IgD-negative memory B cell (primary cell): ENCODE data around the gene TMC3. TPM values are rescaled to one million over a fixed set of nuclear protein-coding genes. Genes with fewer than 3 reads are reported as not detected.
"Not testable (repeated sequence)": the region's sequence is repeated elsewhere in the genome, so short reads cannot be mapped to it uniquely, and the experiment has no call there.

ENCODE experiments used
- H3K27ac Mint-ChIP-seq, 3 donors: one replicate each; pipeline ENCODE4 v1.8.0; 2020 to 2022; ENCODE audit warnings: mild to moderate bottlenecking in 3 of 3, mixed read lengths in 3 of 3, moderate library complexity in 1 of 3
- H3K27me3 Mint-ChIP-seq: one replicate; pipeline ENCODE4 v1.8.0; 2021; ENCODE audit warnings: mixed read lengths
- H3K36me3 Mint-ChIP-seq: one replicate; pipeline ENCODE4 v1.8.0; 2020; ENCODE audit warnings: mild to moderate bottlenecking, mixed read lengths
- H3K4me1 Mint-ChIP-seq, 3 donors: one replicate each; pipeline ENCODE4 v1.8.0; 2020 to 2022; ENCODE audit warnings: mixed read lengths in 3 of 3, mild to moderate bottlenecking in 1 of 3
- H3K4me3 Mint-ChIP-seq, 4 donors: one replicate each; pipeline ENCODE4 v1.8.0; 2020 to 2022; ENCODE audit warnings: mild to moderate bottlenecking in 4 of 4, mixed read lengths in 4 of 4, moderate library complexity in 3 of 4
- H3K9me3 Mint-ChIP-seq, 3 donors: one replicate each; pipeline ENCODE4 v1.8.0; 2020 to 2021; ENCODE audit warnings: mixed read lengths in 3 of 3, mild to moderate bottlenecking in 1 of 3
- polyA plus RNA-seq: library from polyadenylated mRNA; unstranded; fragments of 300-500 nt; fragmentation: Illumina TruSeq; gene quantifications from one replicate; pipeline ENCODE4 v1.2.3, GENCODE V29; 2021

Gene TMC3
- 0.04 TPM for polyA plus RNA-seq

- Mint-ChIP-seq H3K27me3 (peaks cover 4% of the 10 kb centered on the region), H3K4me1 (no peaks in the 10 kb centered on the region), H3K9me3 (no peaks in the 10 kb centered on the region), H3K4me3 (no peak within 1 kb of the TSS), H3K27ac (no peak within 1 kb of the TSS), H3K36me3 (peaks cover 3% of the 10 kb centered on the region)
Observed at GRCh38 chr15:81373775-81374395, at the start of gene TMC3. Gene TMC3, minus strand, starts transcription at chr15:81374213. Its CDS starts 136 bp downstream, at chr15:81374077.

GRCh38 chr15:81421461-81421860 is 47.4 kb upstream of the TMC3 start:
- H3K27ac Mint-ChIP-seq: no peak overlapping the region
- H3K4me3 Mint-ChIP-seq: no peak overlapping the region
- H3K27me3 Mint-ChIP-seq: peaks cover 3% of the 10 kb centered on the region
- H3K36me3 Mint-ChIP-seq: no peaks in the 10 kb centered on the region
- H3K4me1 Mint-ChIP-seq: no peaks in the 10 kb centered on the region
- no peaks in the 10 kb centered on the region for H3K9me3 Mint-ChIP-seq

DNA sequence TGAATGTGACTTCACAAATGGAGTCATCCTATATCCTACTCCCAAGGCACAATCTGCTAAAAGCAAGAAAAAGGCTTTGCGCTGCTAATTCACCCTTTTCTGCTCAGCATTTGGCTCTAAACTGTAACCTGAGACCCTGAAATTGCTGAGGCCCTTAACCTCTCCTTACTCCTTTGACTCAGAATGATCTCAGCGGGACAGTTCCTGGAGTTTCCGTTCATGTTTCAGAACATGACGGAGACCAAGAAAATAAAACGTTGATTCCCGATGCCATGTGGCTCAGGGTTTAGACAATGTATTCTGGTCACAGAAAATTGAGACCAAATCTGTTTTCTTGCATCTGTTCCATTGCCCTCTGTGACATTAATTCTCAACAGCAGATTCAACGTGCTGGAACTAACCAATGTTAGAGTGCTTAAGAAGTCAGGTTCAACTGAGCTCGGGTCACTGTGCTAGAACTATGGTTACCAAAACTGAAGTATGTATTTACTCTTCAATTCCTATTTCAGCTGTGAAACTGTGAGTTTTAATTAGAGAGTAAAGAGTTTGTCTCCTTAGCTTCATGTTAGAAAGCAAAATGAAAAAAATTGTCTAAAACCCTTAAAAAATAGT is 45.4 kb upstream of the TMC3 start:
- Mint-ChIP-seq H3K36me3 (no peaks in the 10 kb centered on the region), H3K27ac (no peak overlapping the region), H3K4me3 (no peak overlapping the region), H3K27me3 (no peaks in the 10 kb centered on the region), H3K9me3 (no peaks in the 10 kb centered on the region), H3K4me1 (no peaks in the 10 kb centered on the region)

DNA sequence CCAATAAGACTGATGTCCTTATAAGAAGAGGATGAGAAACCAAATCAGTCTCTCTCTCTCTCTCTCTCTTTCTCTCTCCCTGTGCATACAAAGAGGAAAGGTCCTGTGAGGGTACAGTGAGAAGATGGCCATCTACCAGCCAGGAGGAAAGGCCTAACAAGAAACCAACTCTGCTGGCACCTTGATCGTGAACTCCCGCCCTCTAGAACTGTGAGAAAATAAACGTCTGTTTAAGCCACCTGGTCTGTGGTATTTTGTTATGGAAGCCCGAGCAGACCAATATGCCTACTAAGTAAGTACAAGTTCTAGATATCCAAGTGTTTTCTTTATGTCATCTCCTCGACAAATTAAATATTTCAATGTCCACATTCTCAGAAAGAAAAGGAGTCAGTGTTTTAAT is 44.9 kb upstream of the TMC3 start:
- Mint-ChIP-seq H3K36me3 (no peaks in the 10 kb centered on the region), H3K4me3 (no peak overlapping the region), H3K27ac (no peak overlapping the region), H3K27me3 (no peaks in the 10 kb centered on the region), H3K9me3 (peaks cover 0 to 2% (median 0%) of the 10 kb centered on the region in 3 donors), H3K4me1 (no peaks in the 10 kb centered on the region)

DNA sequence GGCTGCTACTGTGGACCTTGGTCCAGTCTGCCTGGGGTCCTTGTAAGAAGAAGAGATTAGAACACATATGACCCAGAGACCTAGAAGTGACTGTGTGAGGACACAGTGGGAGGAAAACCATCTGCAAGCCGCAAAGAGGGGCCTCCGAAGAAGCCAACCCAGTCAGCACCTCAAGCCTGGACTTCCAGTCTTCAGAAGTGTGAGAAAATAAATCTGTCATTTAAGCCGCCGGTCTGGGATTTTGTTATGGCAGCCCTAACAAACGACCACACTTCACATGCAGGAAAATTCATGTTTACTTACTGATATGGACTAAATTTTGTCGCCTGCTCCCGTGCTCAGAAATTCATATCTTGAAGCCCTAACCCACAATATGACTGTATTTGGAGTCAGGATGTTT is 44.4 kb upstream of the TMC3 start:
- no peak overlapping the region for H3K4me3 Mint-ChIP-seq
- peaks cover 3% of the 10 kb centered on the region for H3K27me3 Mint-ChIP-seq
- H3K9me3 Mint-ChIP-seq: peaks cover 0 to 2% (median 0%) of the 10 kb centered on the region in 3 donors
- H3K4me1 Mint-ChIP-seq: no peaks in the 10 kb centered on the region
- H3K27ac Mint-ChIP-seq: no peak overlapping the region
- peaks cover under 1% of the 10 kb centered on the region for H3K36me3 Mint-ChIP-seq

DNA sequence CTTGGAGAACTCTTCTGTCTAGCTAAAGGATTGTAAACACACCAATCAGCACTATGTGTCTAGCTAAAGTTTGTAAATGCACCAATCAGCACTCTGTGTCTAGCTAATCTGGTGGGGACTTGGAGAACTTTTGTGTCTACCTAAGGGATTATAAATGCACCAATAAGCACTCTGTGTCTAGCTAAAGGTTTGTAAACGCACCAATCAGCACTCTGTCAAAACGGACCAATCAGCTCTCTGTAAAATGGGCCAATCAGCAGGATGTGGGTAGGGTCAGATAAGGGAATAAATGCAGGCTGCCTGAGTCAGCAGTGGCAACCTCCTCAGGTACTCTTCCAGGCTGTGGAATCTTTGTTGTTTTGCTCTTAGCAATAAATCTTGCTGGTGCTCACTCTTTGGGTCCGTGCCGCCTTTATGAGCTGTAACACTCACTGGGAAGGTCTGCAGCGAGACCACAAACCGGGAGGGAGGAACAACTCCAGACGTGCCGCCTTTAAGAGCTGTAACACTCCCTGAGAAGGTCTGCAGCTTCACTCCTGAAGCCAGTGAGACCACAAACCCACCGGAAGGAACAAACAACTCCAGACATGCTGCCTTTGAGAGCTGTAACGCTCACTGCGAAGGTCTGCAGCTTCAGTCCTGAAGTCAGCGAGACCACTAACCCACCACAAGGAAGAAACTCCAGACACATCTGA is 40.4 kb upstream of the TMC3 start:
- H3K4me1 Mint-ChIP-seq, H3K36me3 Mint-ChIP-seq, H3K27ac Mint-ChIP-seq, H3K27me3 Mint-ChIP-seq, H3K9me3 Mint-ChIP-seq: not testable (repeated sequence)
- H3K4me3 Mint-ChIP-seq: peak overlapping the region in 1 of 4 donors; percentile 39

- Mint-ChIP-seq H3K27ac (no peak overlapping the region), H3K4me1 (peaks cover 0 to 4% (median 0%) of the 10 kb centered on the region in 3 donors), H3K27me3 (peaks cover 7% of the 10 kb centered on the region), H3K36me3 (peaks cover 2% of the 10 kb centered on the region), H3K9me3 (peaks cover 0 to 3% (median 0%) of the 10 kb centered on the region in 3 donors), H3K4me3 (no peak overlapping the region)
Observed at GRCh38 chr15:81413851-81414250, 39.8 kb upstream of the TMC3 start.

GRCh38 chr15:81411969-81412633 is 38.1 kb upstream of the TMC3 start:
- Mint-ChIP-seq H3K27ac (no peak overlapping the region), H3K9me3 (peaks cover 0 to 3% (median 0%) of the 10 kb centered on the region in 3 donors)

GRCh38 chr15:81411051-81411450 is 37.0 kb upstream of the TMC3 start:
- H3K36me3 Mint-ChIP-seq: peaks cover 2% of the 10 kb centered on the region
- no peak overlapping the region for H3K4me3 Mint-ChIP-seq
- peaks cover 0 to 4% (median 0%) of the 10 kb centered on the region in 3 donors for H3K4me1 Mint-ChIP-seq
- no peak overlapping the region for H3K27ac Mint-ChIP-seq
- peaks cover 8% of the 10 kb centered on the region for H3K27me3 Mint-ChIP-seq
- H3K9me3 Mint-ChIP-seq: peaks cover 0 to 3% (median 0%) of the 10 kb centered on the region in 3 donors

More at GRCh38 chr15:81411969-81412633, 38.1 kb upstream of the TMC3 start:
- Mint-ChIP-seq H3K27me3 (peaks cover 8% of the 10 kb centered on the region), H3K4me3 (no peak overlapping the region), H3K4me1 (peaks cover 0 to 4% (median 0%) of the 10 kb centered on the region in 3 donors), H3K36me3 (peaks cover 2% of the 10 kb centered on the region)

DNA sequence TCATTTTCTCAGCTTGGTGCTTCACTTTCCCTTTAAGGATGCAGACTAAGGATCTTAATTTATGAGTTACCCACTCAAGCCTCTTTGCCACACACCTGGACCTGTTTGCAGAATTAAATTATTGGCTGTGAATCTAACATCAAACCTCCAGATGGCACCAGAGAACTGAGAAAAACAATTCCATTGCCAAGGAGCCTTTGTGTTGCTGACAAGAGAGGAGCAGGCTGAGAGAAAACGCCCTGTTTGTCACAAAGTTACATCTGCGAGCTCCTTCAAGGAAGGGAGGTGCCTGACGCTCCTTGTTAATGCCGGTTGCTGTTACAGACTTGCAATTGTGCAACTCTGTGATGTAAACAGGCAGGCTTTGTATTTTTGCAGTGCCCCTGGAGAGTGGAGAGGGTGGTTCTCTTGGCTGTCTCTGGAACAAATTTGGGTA is 36.3 kb upstream of the TMC3 start:
- H3K27me3 Mint-ChIP-seq: peaks cover 8% of the 10 kb centered on the region
- peaks cover 2% of the 10 kb centered on the region for H3K36me3 Mint-ChIP-seq
- H3K27ac Mint-ChIP-seq: no peak overlapping the region
- H3K4me3 Mint-ChIP-seq: no peak overlapping the region
- peaks cover 0 to 4% (median 0%) of the 10 kb centered on the region in 3 donors for H3K4me1 Mint-ChIP-seq
- peaks cover 0 to 3% (median 0%) of the 10 kb centered on the region in 3 donors for H3K9me3 Mint-ChIP-seq

GRCh38 chr15:81407718-81408117 is 33.7 kb upstream of the TMC3 start:
- Mint-ChIP-seq H3K27ac (no peak overlapping the region), H3K4me1 (peaks cover 0 to 4% (median 0%) of the 10 kb centered on the region in 3 donors), H3K27me3 (peaks cover 5% of the 10 kb centered on the region), H3K36me3 (peaks cover 3% of the 10 kb centered on the region), H3K4me3 (no peak overlapping the region), H3K9me3 (peaks cover 0 to 2% (median 0%) of the 10 kb centered on the region in 3 donors)

DNA sequence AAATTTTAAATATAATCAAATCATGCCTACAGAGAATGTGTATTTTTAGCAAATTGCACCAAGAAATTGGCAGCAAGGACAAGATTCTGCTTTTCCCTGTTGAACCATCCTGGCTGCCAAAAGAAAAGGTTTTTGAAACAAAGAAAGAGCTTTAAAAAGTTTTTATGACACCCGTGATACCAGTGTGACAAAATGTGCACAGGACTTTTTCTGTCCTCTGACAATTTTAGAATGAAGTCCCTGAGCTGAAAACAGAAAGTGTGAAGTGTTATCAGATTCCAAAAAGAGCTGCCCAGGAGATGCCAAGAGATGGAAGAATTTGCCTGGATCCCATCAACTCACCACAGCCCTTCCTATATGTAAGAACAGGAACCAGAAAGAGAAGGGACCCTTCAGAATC is 33.2 kb upstream of the TMC3 start:
- H3K27ac Mint-ChIP-seq: no peak overlapping the region
- H3K27me3 Mint-ChIP-seq: peaks cover 2% of the 10 kb centered on the region
- peaks cover 3% of the 10 kb centered on the region for H3K36me3 Mint-ChIP-seq
- peaks cover 0 to 2% (median 0%) of the 10 kb centered on the region in 3 donors for H3K9me3 Mint-ChIP-seq
- no peak overlapping the region for H3K4me3 Mint-ChIP-seq
- H3K4me1 Mint-ChIP-seq: peaks cover 0 to 4% (median 0%) of the 10 kb centered on the region in 3 donors

DNA sequence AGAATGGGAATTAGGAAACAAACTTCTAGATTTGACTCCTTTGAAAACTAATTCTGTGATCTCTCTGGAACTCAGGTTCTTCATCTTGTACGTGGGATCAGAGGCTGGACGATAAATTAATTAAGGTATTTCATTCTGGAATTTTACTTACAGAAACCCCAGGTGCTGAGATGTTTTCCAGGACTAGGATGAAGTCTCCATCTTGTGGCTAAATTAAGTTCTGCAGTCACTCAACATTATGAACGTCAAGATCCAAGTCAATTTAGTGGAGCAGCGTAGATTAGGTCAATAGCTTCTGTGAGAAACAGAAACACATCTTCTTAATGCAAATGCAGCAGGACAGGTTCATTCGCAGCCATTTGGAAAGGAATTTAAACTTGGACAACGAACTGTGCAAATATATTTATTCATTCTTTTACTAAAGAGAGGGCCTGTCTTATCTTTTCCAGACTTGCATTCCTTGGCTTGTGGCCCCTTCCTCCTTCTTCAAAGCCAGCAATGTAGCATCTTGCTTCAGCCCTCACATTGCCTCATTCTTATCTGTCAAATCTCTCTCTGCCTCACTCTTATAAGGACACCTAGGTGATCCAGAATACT is 26.7 kb upstream of the TMC3 start:
- H3K36me3 Mint-ChIP-seq: peaks cover 3% of the 10 kb centered on the region
- H3K9me3 Mint-ChIP-seq: peaks cover 0 to 2% (median 0%) of the 10 kb centered on the region in 3 donors
- H3K27ac Mint-ChIP-seq: no peak overlapping the region
- H3K4me1 Mint-ChIP-seq: peaks cover 0 to 2% (median 0%) of the 10 kb centered on the region in 3 donors
- H3K4me3 Mint-ChIP-seq: no peak overlapping the region
- H3K27me3 Mint-ChIP-seq: peaks cover 1% of the 10 kb centered on the region

DNA sequence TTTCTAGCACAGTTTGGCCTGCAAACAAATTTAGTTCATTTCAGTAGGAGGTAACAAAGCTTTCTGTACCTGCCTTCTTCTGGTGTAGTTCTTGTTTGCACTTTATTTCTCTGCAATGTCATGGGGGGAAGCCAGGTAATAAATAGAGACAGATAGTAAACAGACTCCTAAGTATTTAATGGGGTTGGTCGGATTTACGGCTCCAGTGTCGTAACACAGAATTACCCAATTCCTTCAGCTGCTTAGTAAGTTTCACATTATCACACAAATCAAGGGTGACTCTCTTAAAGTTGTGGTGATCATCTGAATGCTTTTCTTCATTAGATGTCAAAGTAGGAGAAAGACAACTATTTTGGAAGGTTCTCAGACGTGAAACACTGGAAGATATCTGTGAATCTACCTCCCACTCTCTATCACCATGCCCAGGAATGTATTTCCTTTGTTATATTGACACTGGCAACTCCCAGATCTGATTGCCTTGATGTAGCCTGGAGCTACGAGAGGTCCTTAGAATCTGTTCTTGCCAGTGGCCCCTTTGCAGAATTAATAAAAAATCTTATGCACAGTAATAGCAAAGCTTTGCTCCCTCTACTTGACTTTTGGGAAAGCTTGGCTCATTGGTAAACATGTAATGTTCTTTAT is 25.0 kb upstream of the TMC3 start:
- peaks cover under 1% of the 10 kb centered on the region for H3K36me3 Mint-ChIP-seq
- H3K4me1 Mint-ChIP-seq: peaks cover 0 to 2% (median 0%) of the 10 kb centered on the region in 3 donors
- H3K4me3 Mint-ChIP-seq: no peak overlapping the region
- peaks cover 0 to 2% (median 0%) of the 10 kb centered on the region in 3 donors for H3K9me3 Mint-ChIP-seq
- peaks cover 1% of the 10 kb centered on the region for H3K27me3 Mint-ChIP-seq
- no peak overlapping the region for H3K27ac Mint-ChIP-seq
